SH-SY5Y (cell line): ENCODE results near the gene MID1.

Source experiments
- GATA2 ChIP-seq: IDR thresholded peaks from 2 replicates; pipeline ENCODE4 v1.6.1; 2011; ENCODE audit warnings: mild to moderate bottlenecking, low read depth, low read length
- GATA3 ChIP-seq: IDR thresholded peaks from 2 replicates; pipeline ENCODE4 v1.6.1; 2011; ENCODE audit warnings: low read depth, mild to moderate bottlenecking, low read length, moderate library complexity

DNA sequence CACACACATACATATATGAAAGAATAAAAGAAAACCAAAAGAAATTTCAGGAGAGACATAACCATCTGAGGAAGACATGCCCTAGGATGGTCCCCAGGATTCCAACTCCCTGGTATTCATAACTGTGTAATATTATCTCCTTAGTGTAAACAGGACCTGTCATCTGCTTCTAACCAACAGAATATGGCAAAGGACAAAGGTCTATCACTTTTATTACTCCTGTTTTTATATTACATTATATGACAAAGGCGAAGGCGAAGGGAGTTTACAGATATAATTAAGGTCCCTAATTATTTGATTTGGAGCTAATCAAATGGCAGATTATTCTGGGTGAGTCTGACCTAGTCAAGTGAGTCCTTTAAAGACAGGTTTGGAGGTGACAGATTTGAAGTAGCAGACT lies 155.1 kb downstream of the MID1 start:
- TF ChIP-seq GATA2 = no peak
- TF ChIP-seq GATA3 = no peak
